ENCODE results near the gene ITPA. TPM values are rescaled to one million over a fixed set of nuclear protein-coding genes. Genes with fewer than 3 reads are reported as not detected.

The ITPA gene
- total and polyA plus RNA-seq, 2 of the 13 experiments (the other 11 are each of a cell fraction or from before 2014, with no cell fraction given), result 60.1 to 103 TPM

DNA sequence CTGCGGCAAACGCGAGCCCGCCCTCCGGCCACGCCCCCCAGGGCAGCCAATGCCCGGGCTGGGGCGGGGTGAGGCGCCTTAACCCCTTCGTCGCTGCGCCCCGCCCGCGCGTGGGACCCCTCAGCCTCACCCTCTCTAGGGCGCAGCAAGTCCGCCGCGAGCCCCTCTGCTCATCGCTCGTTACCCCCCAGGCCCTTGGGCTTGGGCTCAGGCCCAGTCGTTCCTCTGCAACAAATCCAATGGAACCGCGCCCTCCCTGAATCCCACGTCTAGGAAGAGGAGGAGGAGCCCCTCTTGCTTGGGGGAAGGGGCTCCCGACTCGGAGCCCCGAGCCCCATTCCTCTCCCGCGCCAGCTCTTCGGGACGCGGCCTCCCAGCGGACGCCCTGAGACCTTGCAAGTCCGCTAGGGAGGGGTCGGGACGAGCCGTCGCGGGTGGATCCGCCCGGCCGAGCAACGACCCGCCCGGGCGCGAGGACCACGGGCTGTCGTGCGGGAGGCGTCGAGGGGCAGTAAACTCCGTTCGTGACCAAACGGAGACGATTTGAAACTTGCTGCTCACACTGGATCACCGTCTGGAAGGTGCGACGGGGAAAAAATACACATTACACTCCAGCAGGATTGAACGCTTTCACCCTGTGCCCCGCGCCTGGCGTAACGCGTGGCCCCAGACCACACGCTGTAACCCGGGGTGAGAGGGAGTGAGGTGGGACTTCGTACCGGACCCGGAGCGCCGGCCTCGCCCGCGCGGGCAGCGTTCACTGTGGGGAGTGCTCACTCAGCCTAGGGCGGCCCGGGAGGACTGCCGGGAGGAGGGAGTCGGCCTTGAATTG lies 35.5 kb upstream of the ITPA start (continued):
- TF ChIP-seq HNRNPLL (IDR thresholded peaks at IDR 0.05; ENCODE audit: low read depth, low read length, poor library complexity, severe bottlenecking), result peak; percentile 95
- peak; percentile 72; the same call in 1 of the 2 replicates for TF ChIP-seq DR1 (CRISPR knock-in tag; IDR thresholded peaks at IDR 0.05)
- peak; percentile 84; the same call in 1 of the 2 replicates for TF ChIP-seq ZBTB10 (CRISPR knock-in tag; IDR thresholded peaks at IDR 0.05; ENCODE audit: borderline replicate concordance)
- TF ChIP-seq, protein P1, sequence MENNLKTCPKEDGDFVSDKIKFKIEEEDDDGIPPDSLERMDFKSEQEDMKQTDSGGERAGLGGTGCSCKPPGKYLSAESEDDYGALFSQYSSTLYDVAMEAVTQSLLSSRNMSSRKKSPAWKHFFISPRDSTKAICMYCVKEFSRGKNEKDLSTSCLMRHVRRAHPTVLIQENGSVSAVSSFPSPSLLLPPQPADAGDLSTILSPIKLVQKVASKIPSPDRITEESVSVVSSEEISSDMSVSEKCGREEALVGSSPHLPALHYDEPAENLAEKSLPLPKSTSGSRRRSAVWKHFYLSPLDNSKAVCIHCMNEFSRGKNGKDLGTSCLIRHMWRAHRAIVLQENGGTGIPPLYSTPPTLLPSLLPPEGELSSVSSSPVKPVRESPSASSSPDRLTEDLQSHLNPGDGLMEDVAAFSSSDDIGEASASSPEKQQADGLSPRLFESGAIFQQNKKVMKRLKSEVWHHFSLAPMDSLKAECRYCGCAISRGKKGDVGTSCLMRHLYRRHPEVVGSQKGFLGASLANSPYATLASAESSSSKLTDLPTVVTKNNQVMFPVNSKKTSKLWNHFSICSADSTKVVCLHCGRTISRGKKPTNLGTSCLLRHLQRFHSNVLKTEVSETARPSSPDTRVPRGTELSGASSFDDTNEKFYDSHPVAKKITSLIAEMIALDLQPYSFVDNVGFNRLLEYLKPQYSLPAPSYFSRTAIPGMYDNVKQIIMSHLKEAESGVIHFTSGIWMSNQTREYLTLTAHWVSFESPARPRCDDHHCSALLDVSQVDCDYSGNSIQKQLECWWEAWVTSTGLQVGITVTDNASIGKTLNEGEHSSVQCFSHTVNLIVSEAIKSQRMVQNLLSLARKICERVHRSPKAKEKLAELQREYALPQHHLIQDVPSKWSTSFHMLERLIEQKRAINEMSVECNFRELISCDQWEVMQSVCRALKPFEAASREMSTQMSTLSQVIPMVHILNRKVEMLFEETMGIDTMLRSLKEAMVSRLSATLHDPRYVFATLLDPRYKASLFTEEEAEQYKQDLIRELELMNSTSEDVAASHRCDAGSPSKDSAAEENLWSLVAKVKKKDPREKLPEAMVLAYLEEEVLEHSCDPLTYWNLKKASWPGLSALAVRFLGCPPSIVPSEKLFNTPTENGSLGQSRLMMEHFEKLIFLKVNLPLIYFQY (CRISPR knock-in tag; IDR thresholded peaks at IDR 0.05; ENCODE audit: borderline replicate concordance), result peak; percentile 79; the same call in 1 of the 2 replicates
- peak; percentile 39; the same call in 1 of the 2 replicates for TF ChIP-seq RAD21 (CRISPR knock-in tag; IDR thresholded peaks at IDR 0.05)
- TF ChIP-seq ZNF235 (CRISPR knock-in tag; IDR thresholded peaks at IDR 0.05; ENCODE audit: borderline replicate concordance), result no peak; the same call in 1 of the 2 replicates
- TF ChIP-seq HDAC2 (CRISPR knock-in tag; IDR thresholded peaks at IDR 0.05), result peak; percentile 95
- TF ChIP-seq, protein P2, sequence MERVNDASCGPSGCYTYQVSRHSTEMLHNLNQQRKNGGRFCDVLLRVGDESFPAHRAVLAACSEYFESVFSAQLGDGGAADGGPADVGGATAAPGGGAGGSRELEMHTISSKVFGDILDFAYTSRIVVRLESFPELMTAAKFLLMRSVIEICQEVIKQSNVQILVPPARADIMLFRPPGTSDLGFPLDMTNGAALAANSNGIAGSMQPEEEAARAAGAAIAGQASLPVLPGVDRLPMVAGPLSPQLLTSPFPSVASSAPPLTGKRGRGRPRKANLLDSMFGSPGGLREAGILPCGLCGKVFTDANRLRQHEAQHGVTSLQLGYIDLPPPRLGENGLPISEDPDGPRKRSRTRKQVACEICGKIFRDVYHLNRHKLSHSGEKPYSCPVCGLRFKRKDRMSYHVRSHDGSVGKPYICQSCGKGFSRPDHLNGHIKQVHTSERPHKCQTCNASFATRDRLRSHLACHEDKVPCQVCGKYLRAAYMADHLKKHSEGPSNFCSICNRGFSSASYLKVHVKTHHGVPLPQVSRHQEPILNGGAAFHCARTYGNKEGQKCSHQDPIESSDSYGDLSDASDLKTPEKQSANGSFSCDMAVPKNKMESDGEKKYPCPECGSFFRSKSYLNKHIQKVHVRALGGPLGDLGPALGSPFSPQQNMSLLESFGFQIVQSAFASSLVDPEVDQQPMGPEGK (CRISPR knock-in tag; IDR thresholded peaks at IDR 0.05), result peak; percentile 66
- peak; percentile 90 for TF ChIP-seq ZNF543 (CRISPR knock-in tag; IDR thresholded peaks at IDR 0.05)
- TF ChIP-seq CBX2 (IDR thresholded peaks at IDR 0.05; ENCODE audit: low read depth, low read length), result no peak
- TF ChIP-seq CBX2 (CRISPR knock-in tag; IDR thresholded peaks at IDR 0.05; ENCODE audit: low read depth), result no peak
- TF ChIP-seq MYNN (CRISPR knock-in tag; IDR thresholded peaks at IDR 0.05; ENCODE audit: low read depth), result 0 out of 2 replicates have a peak, but pooled peaks have one; percentile 28
- TF ChIP-seq ZNF850 (CRISPR knock-in tag; conservative IDR thresholded peaks at IDR 0.05), result no peak; the same call in 1 of the 2 replicates
- TF ChIP-seq TRIM24 (CRISPR knock-in tag; IDR thresholded peaks at IDR 0.05), result no peak
- peak; percentile 85 for TF ChIP-seq TEAD2 (CRISPR knock-in tag; IDR thresholded peaks at IDR 0.05)
- TF ChIP-seq TFDP1 (CRISPR knock-in tag; IDR thresholded peaks at IDR 0.05; ENCODE audit: borderline replicate concordance), result peak; percentile 70; the same call in 1 of the 2 replicates

All from HepG2 (cell line).